Epithelial cell of esophagus (primary cell): Measurements from ENCODE around the gene WDR76.
A peak's percentile ranks its signal among the peaks of the same experiment; 100 is the strongest.

Source experiments
- DNase-seq: peaks from one replicate; pipeline ENCODE4 v3.0.0; 2010; ENCODE audit warnings: low read depth
- H3K4me3 ChIP-seq: 2 replicates; pipeline ENCODE4 v1.5.1; 2011; ENCODE audit warnings: mild to moderate bottlenecking, low read length, control low read depth
- TF ChIP-seq, protein P1 (sequence below): IDR thresholded peaks from 2 replicates; pipeline ENCODE4 v1.5.1; 2011; ENCODE audit warnings: low read depth, mild to moderate bottlenecking, low read length, control low read depth, inconsistent platforms; ENCODE audit not compliant: insufficient read depth; ENCODE audit errors: missing control alignments

WDR76 gene

DNA sequence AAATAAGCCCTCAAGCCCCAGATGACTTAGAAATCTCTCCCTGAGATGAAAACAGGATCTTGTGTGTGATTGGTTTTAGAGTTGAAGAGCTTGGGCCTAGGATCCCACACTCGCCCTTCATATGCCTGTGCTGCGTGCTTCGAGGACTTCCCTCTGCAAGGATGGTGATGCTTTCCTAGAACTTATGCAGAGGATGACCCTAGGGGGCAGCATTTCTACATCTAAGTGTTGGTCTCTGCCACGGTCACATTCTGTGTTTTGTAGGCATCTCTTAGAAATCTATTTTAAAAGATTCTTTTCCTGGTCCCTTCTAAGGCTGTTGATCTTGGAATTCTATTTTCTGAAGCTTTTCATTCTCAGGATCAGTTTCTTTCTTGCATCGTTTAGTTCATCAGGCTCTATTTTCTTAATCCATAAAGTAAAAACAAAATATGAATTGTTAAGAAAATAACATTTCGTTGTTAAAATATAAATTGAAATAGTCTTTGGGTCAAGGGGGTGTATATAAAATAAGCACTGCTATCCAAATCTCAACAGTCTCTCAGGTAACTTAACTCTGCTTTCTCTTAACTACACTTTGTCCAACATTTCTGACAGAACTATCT is 45.7 kb downstream of the WDR76 start:
- H3K4me3 ChIP-seq = no peak overlapping the region
- TF ChIP-seq, protein P1, sequence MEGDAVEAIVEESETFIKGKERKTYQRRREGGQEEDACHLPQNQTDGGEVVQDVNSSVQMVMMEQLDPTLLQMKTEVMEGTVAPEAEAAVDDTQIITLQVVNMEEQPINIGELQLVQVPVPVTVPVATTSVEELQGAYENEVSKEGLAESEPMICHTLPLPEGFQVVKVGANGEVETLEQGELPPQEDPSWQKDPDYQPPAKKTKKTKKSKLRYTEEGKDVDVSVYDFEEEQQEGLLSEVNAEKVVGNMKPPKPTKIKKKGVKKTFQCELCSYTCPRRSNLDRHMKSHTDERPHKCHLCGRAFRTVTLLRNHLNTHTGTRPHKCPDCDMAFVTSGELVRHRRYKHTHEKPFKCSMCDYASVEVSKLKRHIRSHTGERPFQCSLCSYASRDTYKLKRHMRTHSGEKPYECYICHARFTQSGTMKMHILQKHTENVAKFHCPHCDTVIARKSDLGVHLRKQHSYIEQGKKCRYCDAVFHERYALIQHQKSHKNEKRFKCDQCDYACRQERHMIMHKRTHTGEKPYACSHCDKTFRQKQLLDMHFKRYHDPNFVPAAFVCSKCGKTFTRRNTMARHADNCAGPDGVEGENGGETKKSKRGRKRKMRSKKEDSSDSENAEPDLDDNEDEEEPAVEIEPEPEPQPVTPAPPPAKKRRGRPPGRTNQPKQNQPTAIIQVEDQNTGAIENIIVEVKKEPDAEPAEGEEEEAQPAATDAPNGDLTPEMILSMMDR = peak; percentile 66
- DNase-seq = peak; percentile 79

DNA sequence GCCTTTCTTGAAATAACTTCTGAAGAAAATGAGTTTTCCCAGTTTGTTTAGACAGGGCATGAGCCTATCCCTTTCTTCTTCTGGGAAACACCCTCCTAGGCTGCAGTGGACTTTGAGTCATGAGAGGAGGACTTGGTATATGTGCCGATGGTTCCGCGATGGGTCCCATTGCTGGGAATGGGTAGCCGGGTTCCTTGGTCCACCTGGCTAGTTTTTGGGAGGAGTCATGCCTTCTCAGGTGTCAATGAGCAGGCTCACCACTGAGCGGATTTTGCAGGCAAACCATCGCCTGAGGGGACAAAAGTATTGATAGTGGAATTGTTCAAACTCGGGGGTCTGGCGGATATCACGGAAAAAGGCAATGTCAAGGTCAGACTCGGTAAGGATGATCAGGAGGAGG is 46.8 kb downstream of the WDR76 start:
- DNase-seq = no peak
- TF ChIP-seq, protein P1 = no peak
- H3K4me3 ChIP-seq = no peak overlapping the region

DNA sequence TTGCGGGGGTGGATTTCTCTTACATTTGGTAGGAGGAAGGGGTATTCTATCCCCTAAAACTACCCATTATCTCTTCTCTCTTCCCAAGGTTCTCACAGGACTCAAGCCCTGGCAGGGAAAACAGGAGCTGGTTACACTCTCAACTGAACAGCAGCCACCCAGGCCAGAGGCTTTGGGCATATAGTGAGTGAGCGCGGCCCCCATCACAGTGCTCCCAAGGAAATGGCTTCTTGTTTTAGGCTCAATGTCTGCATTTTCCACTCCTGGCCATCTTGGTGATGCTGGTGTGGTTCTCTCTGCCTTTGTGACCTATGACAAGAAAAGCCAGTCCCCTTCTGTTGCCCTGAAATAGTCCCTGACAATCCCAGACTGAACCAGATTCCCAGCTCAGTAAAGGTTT is 50.1 kb downstream of the WDR76 start:
- TF ChIP-seq, protein P1 = no peak
- H3K4me3 ChIP-seq = no peak overlapping the region

DNA sequence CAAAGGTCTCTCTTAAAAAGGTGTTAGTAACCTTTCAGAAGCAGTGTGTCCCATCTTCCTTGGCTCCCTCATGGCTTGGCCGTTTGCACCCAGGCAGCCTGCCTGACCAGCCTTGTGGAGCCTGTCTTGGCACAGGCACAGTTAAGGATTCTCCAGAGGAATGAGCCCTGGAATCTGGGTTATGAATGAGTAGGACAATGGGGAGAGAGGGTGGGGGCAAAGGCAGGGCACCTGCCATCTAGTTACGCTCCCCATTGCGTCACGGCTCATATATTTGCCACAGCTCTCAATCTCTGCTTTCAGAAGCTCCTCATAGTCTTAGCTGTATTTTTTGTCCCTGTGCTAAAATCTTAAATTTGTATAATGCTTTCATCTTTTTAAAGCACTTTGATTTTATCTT is 50.6 kb downstream of the WDR76 start:
- TF ChIP-seq, protein P1 = no peak
- no peak for DNase-seq
- no peak overlapping the region for H3K4me3 ChIP-seq

More for the DNA sequence above, 50.1 kb downstream of the WDR76 start:
- no peak for DNase-seq

DNA sequence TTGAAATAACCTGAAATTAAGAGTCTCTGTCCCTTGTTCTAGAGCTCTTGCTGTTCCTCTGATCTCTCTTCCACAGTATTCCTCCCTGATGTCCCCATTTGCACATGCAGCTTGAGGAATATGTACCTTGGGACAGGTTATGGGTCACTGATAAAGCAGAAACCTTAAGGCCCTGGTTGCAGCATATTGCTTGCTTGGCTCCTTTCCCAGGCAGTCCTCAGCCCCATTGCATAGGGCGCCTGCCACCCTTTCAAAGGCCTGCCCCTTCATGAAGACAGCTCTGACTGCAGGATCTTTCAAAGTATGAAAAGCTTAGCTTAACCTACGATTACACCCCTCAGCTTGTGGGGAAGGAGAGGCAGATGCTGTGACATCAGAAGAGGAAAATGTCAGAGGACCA is 51.6 kb downstream of the WDR76 start:
- H3K4me3 ChIP-seq = no peak overlapping the region
- TF ChIP-seq, protein P1 = no peak
- no peak for DNase-seq

DNA sequence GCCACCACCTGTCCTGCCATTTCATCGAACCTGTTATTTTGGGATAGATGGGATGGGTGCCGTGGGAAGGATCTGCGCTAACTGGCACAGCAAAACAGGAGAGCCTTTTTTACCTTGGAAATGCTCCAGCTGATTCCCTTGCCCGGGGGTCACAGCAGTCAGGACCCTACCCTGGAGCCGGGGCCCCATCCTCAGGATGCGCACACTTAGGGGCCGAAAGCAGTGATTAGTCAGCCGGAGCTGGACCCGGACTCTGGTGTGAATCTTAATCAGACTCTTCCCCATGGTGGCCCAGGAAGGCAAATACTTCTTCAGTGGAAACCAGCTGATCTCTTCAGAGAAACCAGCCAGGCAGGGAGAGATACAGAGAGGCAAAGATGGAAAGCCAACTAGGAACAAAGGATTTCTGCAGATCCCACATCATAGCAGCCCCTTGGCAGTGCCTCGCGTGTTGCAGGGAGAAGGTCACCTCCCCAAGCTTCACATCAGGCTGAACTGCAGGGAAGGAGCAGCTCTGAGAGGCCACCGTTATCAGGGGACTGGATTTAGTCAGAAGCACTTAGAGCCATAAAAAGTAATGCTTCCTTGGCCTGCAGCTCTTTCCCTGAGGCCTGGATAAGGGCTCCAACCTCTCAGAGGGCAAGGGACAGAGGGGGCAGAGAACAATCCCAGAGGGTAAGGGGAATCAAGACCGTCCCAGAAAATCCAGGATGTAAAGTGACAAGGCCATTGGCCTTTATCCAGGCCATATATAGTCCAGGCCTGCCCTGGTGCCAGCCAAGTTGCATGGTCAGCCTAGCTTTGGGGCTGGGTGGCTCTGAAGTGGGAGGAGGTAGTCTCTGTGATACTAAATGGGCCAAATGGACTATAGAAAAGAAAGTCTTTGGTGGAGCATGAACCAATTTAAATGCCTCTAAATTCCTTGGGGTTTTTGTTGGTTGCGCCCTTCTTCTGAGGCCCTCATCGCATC is 52.9 kb downstream of the WDR76 start:
- no peak overlapping the region for H3K4me3 ChIP-seq
- DNase-seq = no peak
- TF ChIP-seq, protein P1 = no peak
